Thoracic aorta (tissue), 2 donors: ENCODE results near the gene CDK5RAP2. TPM values are rescaled to one million over a fixed set of nuclear protein-coding genes. Genes with fewer than 3 reads are reported as not detected.

ENCODE experiments used
- ATAC-seq: fragments of 150-250 bp; one replicate; pipeline ENCODE4 v1.8.0; 2017; ENCODE audit warnings: low read depth; ENCODE audit not compliant: insufficient number of reproducible peaks, low FRiP score
- DNase-seq: peaks from one replicate; pipeline ENCODE4 v3.0.0-alpha.2; 2020; ENCODE audit warnings: low spot score
- H3K27ac ChIP-seq, 2 donors: fragments of 200-600 bp; sonication (generic); 1 replicate in 1 of 2; 2 replicates in 1 of 2; pipeline ENCODE4 v1.5.1; 2016; ENCODE audit warnings: mild to moderate bottlenecking in 2 of 2, moderate library complexity in 2 of 2
- H3K27me3 ChIP-seq: fragments of 200-600 bp; sonication (generic); replicated peaks from 2 replicates; pipeline ENCODE4 v1.6.0; 2016; ENCODE audit warnings: mild to moderate bottlenecking; ENCODE audit not compliant: insufficient read depth
- H3K36me3 ChIP-seq: fragments of 200-600 bp; sonication (generic); one replicate; pipeline ENCODE4 v1.5.1; 2016
- H3K4me1 ChIP-seq, 2 donors: fragments of 200-600 bp; sonication (generic); 1 replicate in 1 of 2; 2 replicates in 1 of 2; pipeline versions ENCODE4 v1.5.1 to v1.6.0; 2016; ENCODE audit warnings: low read depth in 2 of 2, mild to moderate bottlenecking in 1 of 2; ENCODE audit not compliant: control insufficient read depth in 1 of 2
- H3K4me3 ChIP-seq: fragments of 200-600 bp; sonication (generic); 2 replicates; pipeline ENCODE4 v1.5.1; 2016; ENCODE audit warnings: mild to moderate bottlenecking
- H3K9me3 ChIP-seq: fragments of 200-600 bp; sonication (generic); 2 replicates; pipeline ENCODE4 v1.5.1; 2016
- CTCF ChIP-seq: fragments of 200-600 bp; sonication (generic); IDR thresholded peaks from one replicate; pipeline ENCODE4 v1.5.1; 2019; ENCODE audit warnings: antibody characterized with exemption
- total RNA-seq, 2 donors: library from RNA; depleted of rRNA; stranded (reverse); fragments of >200 nt; gene quantifications; one replicate each; pipeline versions ENCODE4 v1.1.0 to v1.2.3, GENCODE V29; 2016

CDK5RAP2 gene
- total RNA-seq, 2 donors from 2014 or later = 67.8 to 132 TPM

- peak overlapping the region in 1 of 2 donors; percentile 29 for H3K27ac ChIP-seq
- H3K9me3 ChIP-seq = no peaks in the 10 kb centered on the region
- no peak for TF ChIP-seq CTCF
- H3K36me3 ChIP-seq = peaks cover 44% of the 10 kb centered on the region
- H3K4me1 ChIP-seq = peaks cover 14 to 31% of the 10 kb centered on the region in 2 donors
- ATAC-seq = no peak
- no peak for DNase-seq
- no peaks in the 10 kb centered on the region for H3K27me3 ChIP-seq
- H3K4me3 ChIP-seq = no peak overlapping the region
Measured at GRCh38 chr9:120410925-120411501, 169.0 kb downstream of the CDK5RAP2 start.

GRCh38 chr9:120408680-120409258 is 171.2 kb downstream of the CDK5RAP2 start:
- ATAC-seq (no peak), DNase-seq (no peak)
- H3K27ac ChIP-seq = no peak overlapping the region
- no peak overlapping the region for H3K4me3 ChIP-seq
- H3K36me3 ChIP-seq = peaks cover 39% of the 10 kb centered on the region
- H3K27me3 ChIP-seq = no peaks in the 10 kb centered on the region
- no peaks in the 10 kb centered on the region for H3K9me3 ChIP-seq
- peaks cover 14 to 31% of the 10 kb centered on the region in 2 donors for H3K4me1 ChIP-seq
- no peak for TF ChIP-seq CTCF

GRCh38 chr9:120405860-120406259 is 174.1 kb downstream of the CDK5RAP2 start:
- DNase-seq = no peak
- ATAC-seq = no peak
- Histone ChIP-seq H3K27me3 (no peaks in the 10 kb centered on the region), H3K27ac (no peak overlapping the region), H3K36me3 (peaks cover 58% of the 10 kb centered on the region), H3K4me3 (no peak overlapping the region), H3K9me3 (no peaks in the 10 kb centered on the region), H3K4me1 (peaks cover 0 to 9% of the 10 kb centered on the region in 2 donors)
- no peak for TF ChIP-seq CTCF

- no peak overlapping the region for H3K4me3 ChIP-seq
- DNase-seq (no peak), ATAC-seq (no peak)
- no peaks in the 10 kb centered on the region for H3K27me3 ChIP-seq
- H3K27ac ChIP-seq = no peak overlapping the region
- H3K4me1 ChIP-seq = peaks cover 0 to 2% of the 10 kb centered on the region in 2 donors
- peaks cover 61% of the 10 kb centered on the region for H3K36me3 ChIP-seq
- TF ChIP-seq CTCF = no peak
- H3K9me3 ChIP-seq = no peaks in the 10 kb centered on the region
Measured at GRCh38 chr9:120405134-120405533, 174.8 kb downstream of the CDK5RAP2 start.

GRCh38 chr9:120403543-120403856 is 176.5 kb downstream of the CDK5RAP2 start:
- ATAC-seq (no peak), DNase-seq (no peak)

More at GRCh38 chr9:120403543-120403856, 176.5 kb downstream of the CDK5RAP2 start:
- Histone ChIP-seq H3K27me3 (no peaks in the 10 kb centered on the region), H3K9me3 (no peaks in the 10 kb centered on the region), H3K4me1 (no peaks in the 10 kb centered on the region), H3K4me3 (no peak overlapping the region), H3K36me3 (peaks cover 58% of the 10 kb centered on the region), H3K27ac (no peak overlapping the region)
- TF ChIP-seq CTCF = no peak
